Nephron (organoid): ENCODE results near the gene SLTM.

Experiments
- H3K27ac Mint-ChIP-seq, 3 experiments: 2 replicates each; pipeline ENCODE4 v1.8.0; 2020; ENCODE audit warnings: mixed read lengths in 3 of 3, mild to moderate bottlenecking in 2 of 3, moderate library complexity in 1 of 3
- H3K27me3 Mint-ChIP-seq: 2 replicates; pipeline ENCODE4 v1.8.0; 2021; ENCODE audit warnings: low read depth, mild to moderate bottlenecking, moderate library complexity, mixed read lengths
- H3K36me3 Mint-ChIP-seq: 2 replicates; pipeline ENCODE4 v1.8.0; 2020; ENCODE audit warnings: low read depth, mixed read lengths
- H3K4me1 Mint-ChIP-seq: 2 replicates; pipeline ENCODE4 v1.8.0; 2020; ENCODE audit warnings: mixed read lengths
- H3K4me3 Mint-ChIP-seq, 3 experiments: 2 replicates each; pipeline ENCODE4 v1.8.0; 2020; ENCODE audit warnings: mild to moderate bottlenecking in 3 of 3, mixed read lengths in 3 of 3, moderate library complexity in 2 of 3
- H3K9me3 Mint-ChIP-seq: 2 replicates; pipeline ENCODE4 v1.8.0; 2020; ENCODE audit warnings: mixed read lengths
- CTCF ChIP-seq, 3 experiments: fragments of 200-600 bp; sonication (generic); IDR thresholded peaks; one replicate each; pipeline ENCODE4 v1.5.0; 2021; ENCODE audit warnings: antibody characterized with exemption in 3 of 3; ENCODE audit not compliant: unreplicated experiment in 3 of 3

Gene SLTM

GRCh38 chr15:58934114-58934447 is 602 bp upstream of the SLTM start:
- peaks cover 24% of the 10 kb centered on the region for H3K4me1 Mint-ChIP-seq
- H3K9me3 Mint-ChIP-seq: no peaks in the 10 kb centered on the region
- peaks cover 4% of the 10 kb centered on the region for H3K36me3 Mint-ChIP-seq
- no peak for TF ChIP-seq CTCF (IDR thresholded peaks at IDR 0.05; ENCODE audit: unreplicated experiment in 3 of 3)
- no peaks in the 10 kb centered on the region for H3K27me3 Mint-ChIP-seq
- peak overlapping the region; percentile 95 to 98 (median 97) for H3K4me3 Mint-ChIP-seq
- peak overlapping the region; percentile 97 to 100 (median 99) for H3K27ac Mint-ChIP-seq

GRCh38 chr15:58932710-58933280 is 684 bp downstream of the SLTM start:
- Mint-ChIP-seq H3K4me3 (peak overlapping the region; percentile 95 to 99 (median 97)), H3K27ac (peak overlapping the region; percentile 97 to 100 (median 99)), H3K36me3 (peaks cover 12% of the 10 kb centered on the region), H3K4me1 (peaks cover 24% of the 10 kb centered on the region), H3K9me3 (no peaks in the 10 kb centered on the region), H3K27me3 (no peaks in the 10 kb centered on the region)
- TF ChIP-seq CTCF (IDR thresholded peaks at IDR 0.05; ENCODE audit: unreplicated experiment in 3 of 3): no peak

- H3K36me3 Mint-ChIP-seq: peaks cover 12% of the 10 kb centered on the region
- H3K9me3 Mint-ChIP-seq: no peaks in the 10 kb centered on the region
- TF ChIP-seq CTCF (IDR thresholded peaks at IDR 0.05; ENCODE audit: unreplicated experiment in 3 of 3): no peak
- H3K27ac Mint-ChIP-seq: peak overlapping the region; percentile 97 to 100 (median 98)
- peaks cover 24% of the 10 kb centered on the region for H3K4me1 Mint-ChIP-seq
- peak overlapping the region; percentile 94 to 99 (median 95) for H3K4me3 Mint-ChIP-seq
- no peaks in the 10 kb centered on the region for H3K27me3 Mint-ChIP-seq
These were observed 1.4 kb downstream of the SLTM start for GRCh38 chr15:58931987-58932588.

- Mint-ChIP-seq H3K9me3 (no peaks in the 10 kb centered on the region), H3K36me3 (peaks cover 20% of the 10 kb centered on the region), H3K27me3 (no peaks in the 10 kb centered on the region), H3K4me3 (no peak overlapping the region), H3K4me1 (peaks cover 28% of the 10 kb centered on the region), H3K27ac (no peak overlapping the region)
- no peak for TF ChIP-seq CTCF (IDR thresholded peaks at IDR 0.05; ENCODE audit: unreplicated experiment in 3 of 3)
These were observed 3.5 kb downstream of the SLTM start for GRCh38 chr15:58929891-58930416.

- H3K27ac Mint-ChIP-seq: no peak overlapping the region
- no peak for TF ChIP-seq CTCF (IDR thresholded peaks at IDR 0.05; ENCODE audit: unreplicated experiment in 3 of 3)
These were observed 6.7 kb downstream of the SLTM start for GRCh38 chr15:58926823-58927222.

GRCh38 chr15:58924327-58924726 is 9.2 kb downstream of the SLTM start:
- TF ChIP-seq CTCF (IDR thresholded peaks at IDR 0.05; ENCODE audit: unreplicated experiment in 3 of 3): no peak
- Mint-ChIP-seq H3K36me3 (peaks cover 33% of the 10 kb centered on the region), H3K4me3 (no peak overlapping the region), H3K4me1 (peaks cover 4% of the 10 kb centered on the region), H3K9me3 (no peaks in the 10 kb centered on the region), H3K27me3 (no peaks in the 10 kb centered on the region), H3K27ac (peak overlapping the region in 1 of 3 experiments; percentile 54)

More at GRCh38 chr15:58926823-58927222, 6.7 kb downstream of the SLTM start:
- no peak overlapping the region for H3K4me3 Mint-ChIP-seq
- H3K4me1 Mint-ChIP-seq: peaks cover 13% of the 10 kb centered on the region
- no peaks in the 10 kb centered on the region for H3K9me3 Mint-ChIP-seq
- H3K36me3 Mint-ChIP-seq: peaks cover 28% of the 10 kb centered on the region
- no peaks in the 10 kb centered on the region for H3K27me3 Mint-ChIP-seq
